K562 (cell line): ENCODE results near the gene KPNA4. TPM values are rescaled to one million over a fixed set of nuclear protein-coding genes. Genes with fewer than 3 reads are reported as not detected.

Experiments
- ATAC-seq: fragments of 200-7000 bp; cut with Tn5 transposase; 3 replicates; pipeline ENCODE4 v1.9.1; 2020; ENCODE audit warnings: moderate library complexity
- BruUV-seq: library from RNA; stranded (reverse); fragments of 400-500 nt; replicated peaks from 2 replicates; lab custom pipeline; 2021; lab: Mats Ljungman, UMichigan
- CTCF ChIA-PET: fragments of 300-600 bp; formaldehyde crosslinking; extraction: SDS; loops from one replicate; lab custom pipeline; 2021; ENCODE audit warnings: low intra/inter-chr PET ratio; lab: Yijun Ruan, JAX
- POLR2A ChIA-PET: fragments of 300-600, 350-650 bp; sonication (Branson Sonifier 250); formaldehyde crosslinking; extraction: SDS; loops from one replicate; lab custom pipeline; 2021; ENCODE audit warnings: antibody characterized with exemption, inconsistent platforms; lab: Yijun Ruan, JAX
- DNase-seq, 4 experiments: peaks; one replicate each; pipeline versions ENCODE4 v3.0.0 to v3.0.0-alpha.2; 2011 to 2018; ENCODE audit warnings: low spot score in 3 of 4, mixed read lengths in 3 of 4; ENCODE audit errors: extremely low read depth in 1 of 4
- FAIRE-seq: peaks from 2 replicates; lab custom pipeline; 2011; peaks lifted over from hg19 to GRCh38; lab: Jason Lieb, UNC
- H2AFZ ChIP-seq: 2 replicates; pipeline ENCODE4 v1.6.0; 2011; ENCODE audit warnings: low read depth, low read length, control low read depth, inconsistent platforms
- H3K27ac ChIP-seq: fragments of 200-600 bp; 3 replicates; pipeline ENCODE4 v1.8.0; 2011; ENCODE audit warnings: low read depth, mild to moderate bottlenecking, control low read depth, inconsistent platforms, low read length, moderate library complexity, mixed read lengths; ENCODE audit errors: extremely low read depth
- H3K27me3 ChIP-seq, 2 experiments: fragments of 300-600 bp in 1 of 2; 2 replicates in 1 of 2; 3 replicates in 1 of 2; pipeline versions ENCODE4 v1.6.0 to v1.8.0; 2011; ENCODE audit warnings: inconsistent platforms in 2 of 2, low read length in 2 of 2, mild to moderate bottlenecking in 1 of 2, mixed read lengths in 1 of 2, moderate library complexity in 1 of 2; ENCODE audit not compliant: control insufficient read depth in 2 of 2, insufficient read depth in 2 of 2
- H3K36me3 ChIP-seq: fragments of 300-600 bp; 3 replicates; pipeline ENCODE4 v1.8.0; 2011; ENCODE audit warnings: mild to moderate bottlenecking, low read length, inconsistent platforms; ENCODE audit not compliant: control insufficient read depth, insufficient read depth
- H3K4me1 ChIP-seq, 2 experiments: fragments of 200-600 bp in 1 of 2; replicated peaks in 1 of 2; 2 replicates in 1 of 2; 3 replicates in 1 of 2; pipeline versions ENCODE4 v1.5.1 to v1.8.0; 2011; ENCODE audit warnings: inconsistent platforms in 2 of 2, low read length in 2 of 2, mild to moderate bottlenecking in 1 of 2, mixed read lengths in 1 of 2, moderate library complexity in 1 of 2; ENCODE audit not compliant: control insufficient read depth in 2 of 2, insufficient read depth in 2 of 2
- H3K4me2 ChIP-seq: 2 replicates; pipeline ENCODE4 v1.6.1; 2011; ENCODE audit warnings: low read length, control low read depth, inconsistent platforms, mixed read lengths; ENCODE audit not compliant: insufficient read depth
- H3K4me3 ChIP-seq: fragments of 200-600 bp; sonication (generic), shearing (Covaris generic); 2 replicates; pipeline ENCODE4 v1.5.1; 2016; ENCODE audit warnings: control low read depth, inconsistent platforms
- H3K79me2 ChIP-seq: fragments of 200-600 bp; 3 replicates; pipeline ENCODE4 v1.8.0; 2011; ENCODE audit warnings: low read length, inconsistent platforms; ENCODE audit not compliant: control insufficient read depth, insufficient read depth
- H3K9ac ChIP-seq, 2 experiments: 2 replicates each; pipeline versions ENCODE4 v1.6.0 to v1.6.1; 2011; ENCODE audit warnings: low read depth in 2 of 2, low read length in 2 of 2, control low read depth in 1 of 2, inconsistent platforms in 1 of 2, mild to moderate bottlenecking in 1 of 2, mixed read lengths in 1 of 2; ENCODE audit not compliant: insufficient read depth in 1 of 2
- H3K9me1 ChIP-seq: one replicate; pipeline ENCODE4 v1.6.0; 2011; ENCODE audit warnings: inconsistent platforms, mild to moderate bottlenecking, low read length, moderate library complexity; ENCODE audit not compliant: control insufficient read depth, insufficient read depth
- H3K9me3 ChIP-seq: replicated peaks from 2 replicates; pipeline ENCODE4 v1.5.1; 2011; ENCODE audit warnings: low read depth, low read length, inconsistent platforms; ENCODE audit not compliant: control insufficient read depth, insufficient read depth
- H4K20me1 ChIP-seq: replicated peaks from 2 replicates; pipeline ENCODE4 v1.6.1; 2011; ENCODE audit warnings: low read length, inconsistent platforms, mixed read lengths; ENCODE audit not compliant: control insufficient read depth, insufficient read depth
- CLOCK ChIP-seq: fragments of 250-450 bp; sonication (Bioruptor Pico); IDR thresholded peaks from 2 replicates; pipeline ENCODE4 v1.4.0; 2020; ENCODE audit warnings: mild to moderate bottlenecking, moderate library complexity, borderline replicate concordance
- GABPB1 ChIP-seq: sonication (generic); formaldehyde crosslinking; IDR thresholded peaks from 2 replicates; pipeline ENCODE4 v1.8.0; 2022; ENCODE audit warnings: mild to moderate bottlenecking, missing genetic modification reagents
- HINFP ChIP-seq: fragments of 450-650 bp; conservative IDR thresholded peaks from 2 replicates; pipeline ENCODE4 v1.6.1; 2016; ENCODE audit warnings: missing genetic modification characterization, low read depth, mild to moderate bottlenecking, control low read depth, missing compliant biosample characterization
- HOXB6 ChIP-seq: fragments of 250-450 bp; sonication (Bioruptor Pico); IDR thresholded peaks from 2 replicates; pipeline ENCODE4 v1.5.1; 2022; ENCODE audit warnings: mild to moderate bottlenecking, borderline replicate concordance
- ILF3 ChIP-seq: fragments of 450-650 bp; IDR thresholded peaks from 2 replicates; pipeline ENCODE4 v1.6.1; 2018; ENCODE audit warnings: antibody characterized with exemption, mild to moderate bottlenecking, moderate library complexity, borderline replicate concordance
- KLF1 ChIP-seq: fragments of 450-650 bp; IDR thresholded peaks from 2 replicates; pipeline ENCODE4 v1.6.1; 2016; ENCODE audit warnings: missing genetic modification characterization, missing compliant biosample characterization
- MAX ChIP-seq: sonication (generic); formaldehyde crosslinking; IDR thresholded peaks from 2 replicates; pipeline ENCODE4 v1.9.0; 2022; ENCODE audit warnings: mild to moderate bottlenecking, missing genetic modification reagents
- MCM3 ChIP-seq: fragments of 450-650 bp; IDR thresholded peaks from 2 replicates; pipeline ENCODE4 v1.6.1; 2016
- RBFOX2 ChIP-seq: fragments of 200-400 bp; formaldehyde crosslinking; IDR thresholded peaks from 2 replicates; pipeline ENCODE4 v1.6.1; 2017; ENCODE audit warnings: low read depth, mild to moderate bottlenecking, low read length, moderate library complexity
- ZBTB34 ChIP-seq: fragments of 250-450 bp; sonication (Bioruptor Pico); IDR thresholded peaks from 2 replicates; pipeline ENCODE4 v1.8.0; 2021; ENCODE audit warnings: mild to moderate bottlenecking, moderate library complexity
- ZBTB7A ChIP-seq: IDR thresholded peaks from 2 replicates; pipeline ENCODE4 v1.6.1; 2011; ENCODE audit warnings: low read depth, mild to moderate bottlenecking, low read length, moderate library complexity, borderline replicate concordance; ENCODE audit not compliant: control insufficient read depth
- ZNF277 ChIP-seq: fragments of 250-450 bp; sonication (Bioruptor Pico); IDR thresholded peaks from 2 replicates; pipeline ENCODE4 v1.8.0; 2022; ENCODE audit warnings: inconsistent platforms, mild to moderate bottlenecking, moderate library complexity, borderline replicate concordance
- ZNF717 ChIP-seq: fragments of 250-450 bp; sonication (Bioruptor Pico); IDR thresholded peaks from 2 replicates; pipeline ENCODE4 v1.5.0; 2021
- WGBS: fragments of 100-300 bp; shearing (Covaris generic); methylation state at CpG from one replicate; pipeline ENCODE4 v1.1.6; 2016; ENCODE audit warnings: low coverage, mixed read lengths; ENCODE audit not compliant: insufficient coverage; ENCODE audit errors: missing lambda C conversion rate; 5-methylcytosine and 5-hydroxymethylcytosine counted together
- in situ Hi-C: fragments of 300-500 bp; cut with MboI; formaldehyde crosslinking; loops from 4 replicates; pipeline ENCODE4 v1.15.0; 2018; ENCODE audit warnings: inconsistent platforms, mixed read lengths
- intact Hi-C: fragments of 100-400 bp; cut with micrococcal nuclease; formaldehyde crosslinking; loops from 2 replicates; pipeline ENCODE4 v1.14.2; 2022
- polyA plus RNA-seq, 8 experiments: library from polyadenylated mRNA; depleted of rRNA in 4 of 8; stranded (reverse) in 5 of 8; unstranded in 3 of 8; fragments of >200 nt; fragmentation: Nextera tagmentation in 2 of 8; fragmentation: Illumina TruSeq in 1 of 8; extraction: Ambion mirVana in 2 of 8; extraction: Trizol in 1 of 8; gene quantifications; 2 replicates each; pipeline versions ENCODE4 v1.2.1 to v1.2.3, GENCODE V29; 2011 to 2014; ENCODE audit warnings: inconsistent platforms in 1 of 8, missing spikeins in 1 of 8
- total RNA-seq, 7 experiments: library from RNA; depleted of rRNA in 6 of 7; stranded (reverse); fragments of >200 nt in 6 of 7; fragmentation: Illumina TruSeq in 2 of 7; extraction: Trizol in 2 of 7; gene quantifications; 2 replicates each; pipeline versions ENCODE4 v1.2.1 to v1.2.3, GENCODE V29; 2011 to 2021; ENCODE audit warnings: low replicate concordance in 1 of 7

KPNA4 gene
- total and polyA plus RNA-seq, 9 of the 15 experiments (the other 6 are each of a cell fraction or from before 2014, with no cell fraction given), result 13.9 to 66.6 (median 34.5) TPM

GRCh38 chr3:160446522-160447056 lies 118.8 kb downstream of the KPNA4 start:
- peaks cover 47% of the 10 kb centered on the region for H3K36me3 ChIP-seq
- ATAC-seq, result peak; percentile 4
- H4K20me1 ChIP-seq, result no peaks in the 10 kb centered on the region
- peak overlapping the region; percentile 67 for H3K4me3 ChIP-seq
- intact Hi-C loops (loop anchor here (5.0 kb wide), 3 partner anchors 41 to 776 kb away; partner anchors contain the start of gene NMD3), in situ Hi-C loops (no loop called here)
- peak in 1 of 4 experiments; percentile 50 for DNase-seq
- peak overlapping the region; percentile 83 for H3K4me2 ChIP-seq
- FAIRE-seq, result no peak
- WGBS, result 25% methylated on average over 13 of the region's 13 CpGs
- ChIA-PET POLR2A (interaction anchor here (0.7 to 1.5 kb wide), 3 partner anchors 9 to 335 kb away, joined by 3 to 6 read pairs (median 3); no protein-coding TSS in a partner anchor), CTCF (no interaction called here)
- no peaks in the 10 kb centered on the region for H3K9me3 ChIP-seq
- H3K4me1 ChIP-seq, result peaks cover 20 to 27% of the 10 kb centered on the region in 2 experiments; a peak in 4 of 5 replicates
- H3K9ac ChIP-seq, result peak overlapping the region; percentile 91 to 99
- no TSS peak for BruUV-seq
- H3K27ac ChIP-seq, result peak overlapping the region; percentile 98
- no peak overlapping the region; the same call in 1 of the 2 replicates for H2AFZ ChIP-seq
- H3K9me1 ChIP-seq, result no peaks in the 10 kb centered on the region
- peaks cover 90% of the 10 kb centered on the region for H3K79me2 ChIP-seq
- H3K27me3 ChIP-seq, result no peaks in the 10 kb centered on the region
- peak; percentile 26; the same call in 1 of the 2 replicates for TF ChIP-seq RBFOX2
- TF ChIP-seq ZBTB7A, result peak; percentile 55; the same call in 1 of the 2 replicates
- no peak for TF ChIP-seq GABPB1 (CRISPR knock-in tag)
- TF ChIP-seq MAX, result no peak
- TF ChIP-seq MCM3, result no peak
- TF ChIP-seq KLF1 (tag), result no peak
- no peak for TF ChIP-seq CLOCK (CRISPR knock-in tag)
- no peak for TF ChIP-seq ILF3
- no peak for TF ChIP-seq HINFP (tag)
- TF ChIP-seq ZNF277 (CRISPR knock-in tag), result no peak
- no peak for TF ChIP-seq HOXB6 (CRISPR knock-in tag)
- TF ChIP-seq ZNF717, result no peak
- no peak for TF ChIP-seq ZBTB34 (CRISPR knock-in tag)
